HepG2 (cell line): ENCODE results near the gene PRKAG3. TPM values are rescaled to one million over a fixed set of nuclear protein-coding genes. Genes with fewer than 3 reads are reported as not detected.

Experiments
- CHCHD3 ChIP-seq: sonication (generic); formaldehyde crosslinking; IDR thresholded peaks from 2 replicates; pipeline ENCODE4 v1.8.0; 2022; ENCODE audit warnings: mild to moderate bottlenecking, missing genetic modification reagents, moderate library complexity
- U2AF1 ChIP-seq: fragments of 200-400 bp; formaldehyde crosslinking; optimal IDR thresholded peaks from 2 replicates; pipeline ENCODE3; 2017; ENCODE audit warnings: mild to moderate bottlenecking, low read depth, low read length
- ZNF577 ChIP-seq: sonication (generic); formaldehyde crosslinking; IDR thresholded peaks from 2 replicates; pipeline ENCODE4 v1.4.0; 2020; ENCODE audit warnings: mild to moderate bottlenecking, low read depth, missing genetic modification reagents, borderline replicate concordance
- ZNF652 ChIP-seq: IDR thresholded peaks from 2 replicates; pipeline ENCODE4 v1.6.1; 2016; ENCODE audit warnings: low read depth, borderline replicate concordance
- polyA plus RNA-seq, 8 experiments: library from polyadenylated mRNA; depleted of rRNA in 3 of 8; stranded (reverse) in 7 of 8; unstranded in 1 of 8; fragments of >200 nt; fragmentation: Illumina TruSeq in 4 of 8; extraction: Trizol in 4 of 8; gene quantifications; 2 replicates each; pipeline versions ENCODE4 v1.2.1 to v1.2.3, GENCODE V29; 2011 to 2016; ENCODE audit warnings: low read depth in 4 of 8, missing spikeins in 1 of 8, mixed read lengths in 1 of 8; ENCODE audit not compliant: insufficient read depth in 1 of 8
- total RNA-seq, 5 experiments: library from RNA; depleted of rRNA; stranded (reverse); fragments of >200 nt; fragmentation: Illumina TruSeq; extraction: Trizol; gene quantifications; 2 replicates each; pipeline ENCODE4 v1.2.3, GENCODE V29; 2016; ENCODE audit warnings: low read depth in 1 of 5
- TF ChIP-seq, protein P1 (sequence below): sonication (generic); formaldehyde crosslinking; IDR thresholded peaks from 2 replicates; pipeline ENCODE4 v1.4.0; 2020; ENCODE audit warnings: mild to moderate bottlenecking, missing genetic modification reagents
- TF ChIP-seq, protein P2 (sequence below): IDR thresholded peaks from 2 replicates; pipeline ENCODE4 v1.6.1; 2016; ENCODE audit warnings: low read depth, borderline replicate concordance
- TF ChIP-seq, protein P3 (sequence below): IDR thresholded peaks from 2 replicates; pipeline ENCODE4 v1.6.1; 2012; ENCODE audit warnings: low read length, improper control_type of control experiment

The PRKAG3 gene
- total and polyA plus RNA-seq, 2 of the 13 experiments (the other 11 are each of a cell fraction or from before 2014, with no cell fraction given) = not detected

DNA sequence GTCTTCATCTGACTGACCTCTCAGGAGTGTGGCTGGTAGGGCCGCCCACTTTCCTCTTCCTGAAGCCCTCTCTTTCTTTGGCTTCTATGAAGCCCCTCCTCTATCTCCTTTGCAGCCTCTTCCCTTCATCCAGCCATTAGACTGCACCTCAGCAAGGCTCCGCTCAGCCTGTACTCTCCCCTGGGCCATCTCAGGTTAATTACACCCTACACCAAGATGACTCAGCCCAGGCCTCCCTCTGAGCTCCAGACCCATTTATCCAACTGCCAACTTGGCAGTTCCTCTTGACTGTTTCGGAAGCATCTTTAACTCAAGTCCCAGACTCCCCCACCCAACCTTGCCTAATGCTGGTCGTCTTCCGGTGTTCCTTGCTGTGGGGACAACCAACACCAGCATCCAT, 22.2 kb upstream of the PRKAG3 start (continued):
- TF ChIP-seq, protein P1, sequence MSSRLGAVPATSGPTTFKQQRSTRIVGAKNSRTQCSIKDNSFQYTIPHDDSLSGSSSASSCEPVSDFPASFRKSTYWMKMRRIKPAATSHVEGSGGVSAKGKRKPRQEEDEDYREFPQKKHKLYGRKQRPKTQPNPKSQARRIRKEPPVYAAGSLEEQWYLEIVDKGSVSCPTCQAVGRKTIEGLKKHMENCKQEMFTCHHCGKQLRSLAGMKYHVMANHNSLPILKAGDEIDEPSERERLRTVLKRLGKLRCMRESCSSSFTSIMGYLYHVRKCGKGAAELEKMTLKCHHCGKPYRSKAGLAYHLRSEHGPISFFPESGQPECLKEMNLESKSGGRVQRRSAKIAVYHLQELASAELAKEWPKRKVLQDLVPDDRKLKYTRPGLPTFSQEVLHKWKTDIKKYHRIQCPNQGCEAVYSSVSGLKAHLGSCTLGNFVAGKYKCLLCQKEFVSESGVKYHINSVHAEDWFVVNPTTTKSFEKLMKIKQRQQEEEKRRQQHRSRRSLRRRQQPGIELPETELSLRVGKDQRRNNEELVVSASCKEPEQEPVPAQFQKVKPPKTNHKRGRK = no peak
- TF ChIP-seq CHCHD3 (CRISPR knock-in tag) (no peak), U2AF1 (no peak), ZNF652 (CRISPR knock-in tag) (no peak), ZNF577 (CRISPR knock-in tag) (no peak)
- TF ChIP-seq, protein P2, sequence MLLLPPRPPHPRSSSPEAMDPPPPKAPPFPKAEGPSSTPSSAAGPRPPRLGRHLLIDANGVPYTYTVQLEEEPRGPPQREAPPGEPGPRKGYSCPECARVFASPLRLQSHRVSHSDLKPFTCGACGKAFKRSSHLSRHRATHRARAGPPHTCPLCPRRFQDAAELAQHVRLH = no peak
- TF ChIP-seq, protein P3, sequence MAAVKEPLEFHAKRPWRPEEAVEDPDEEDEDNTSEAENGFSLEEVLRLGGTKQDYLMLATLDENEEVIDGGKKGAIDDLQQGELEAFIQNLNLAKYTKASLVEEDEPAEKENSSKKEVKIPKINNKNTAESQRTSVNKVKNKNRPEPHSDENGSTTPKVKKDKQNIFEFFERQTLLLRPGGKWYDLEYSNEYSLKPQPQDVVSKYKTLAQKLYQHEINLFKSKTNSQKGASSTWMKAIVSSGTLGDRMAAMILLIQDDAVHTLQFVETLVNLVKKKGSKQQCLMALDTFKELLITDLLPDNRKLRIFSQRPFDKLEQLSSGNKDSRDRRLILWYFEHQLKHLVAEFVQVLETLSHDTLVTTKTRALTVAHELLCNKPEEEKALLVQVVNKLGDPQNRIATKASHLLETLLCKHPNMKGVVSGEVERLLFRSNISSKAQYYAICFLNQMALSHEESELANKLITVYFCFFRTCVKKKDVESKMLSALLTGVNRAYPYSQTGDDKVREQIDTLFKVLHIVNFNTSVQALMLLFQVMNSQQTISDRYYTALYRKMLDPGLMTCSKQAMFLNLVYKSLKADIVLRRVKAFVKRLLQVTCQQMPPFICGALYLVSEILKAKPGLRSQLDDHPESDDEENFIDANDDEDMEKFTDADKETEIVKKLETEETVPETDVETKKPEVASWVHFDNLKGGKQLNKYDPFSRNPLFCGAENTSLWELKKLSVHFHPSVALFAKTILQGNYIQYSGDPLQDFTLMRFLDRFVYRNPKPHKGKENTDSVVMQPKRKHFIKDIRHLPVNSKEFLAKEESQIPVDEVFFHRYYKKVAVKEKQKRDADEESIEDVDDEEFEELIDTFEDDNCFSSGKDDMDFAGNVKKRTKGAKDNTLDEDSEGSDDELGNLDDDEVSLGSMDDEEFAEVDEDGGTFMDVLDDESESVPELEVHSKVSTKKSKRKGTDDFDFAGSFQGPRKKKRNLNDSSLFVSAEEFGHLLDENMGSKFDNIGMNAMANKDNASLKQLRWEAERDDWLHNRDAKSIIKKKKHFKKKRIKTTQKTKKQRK = no peak
- TF ChIP-seq, all 625 proteins: peak for 0
